K562 (cell line): ENCODE data around the gene AHI1. TPM values are rescaled to one million over a fixed set of nuclear protein-coding genes. Genes with fewer than 3 reads are reported as not detected.

Source experiments
- CEBPB ChIP-seq: fragments of 450-650 bp; IDR thresholded peaks from 2 replicates; pipeline ENCODE4 v1.6.1; 2016; ENCODE audit warnings: missing genetic modification characterization, missing compliant biosample characterization
- DIDO1 ChIP-seq: fragments of 450-650 bp; IDR thresholded peaks from 2 replicates; pipeline ENCODE4 v1.6.1; 2016; ENCODE audit warnings: low read depth, missing biosample characterization, missing genetic modification characterization
- DPF2 ChIP-seq: fragments of 450-650 bp; IDR thresholded peaks from 2 replicates; pipeline ENCODE4 v1.6.1; 2016
- FOXA1 ChIP-seq: fragments of 450-650 bp; IDR thresholded peaks from 2 replicates; pipeline ENCODE4 v1.6.1; 2016; ENCODE audit warnings: mild to moderate bottlenecking, borderline replicate concordance
- HDAC3 ChIP-seq: fragments of 450-650 bp; IDR thresholded peaks from 2 replicates; pipeline ENCODE4 v1.6.1; 2018; ENCODE audit warnings: borderline replicate concordance, mild to moderate bottlenecking, moderate library complexity; ENCODE audit not compliant: partially characterized antibody
- HNRNPK ChIP-seq: fragments of 200-400 bp; formaldehyde crosslinking; IDR thresholded peaks from one replicate; pipeline ENCODE4 v1.6.1; 2018; ENCODE audit warnings: mild to moderate bottlenecking, low read depth, low read length; ENCODE audit not compliant: poor library complexity, severe bottlenecking
- JUND ChIP-seq, 2 experiments: IDR thresholded peaks; 2 replicates in 1 of 2; 3 replicates in 1 of 2; pipeline ENCODE4 v1.6.1; 2011; ENCODE audit warnings: borderline replicate concordance in 2 of 2, low read depth in 2 of 2, low read length in 2 of 2, improper control_type of control experiment in 1 of 2, missing biosample characterization in 1 of 2, missing genetic modification characterization in 1 of 2, missing genetic modification reagents in 1 of 2
- KAT8 ChIP-seq: fragments of 450-650 bp; IDR thresholded peaks from 2 replicates; pipeline ENCODE4 v1.6.1; 2016; ENCODE audit warnings: low read depth, mild to moderate bottlenecking
- MCM5 ChIP-seq: fragments of 450-650 bp; IDR thresholded peaks from 2 replicates; pipeline ENCODE4 v1.6.1; 2016; ENCODE audit warnings: low read depth
- MCM7 ChIP-seq, 2 experiments: fragments of 450-650 bp; IDR thresholded peaks; 2 replicates each; pipeline ENCODE4 v1.6.1; 2016 to 2018
- MTA1 ChIP-seq: fragments of 450-650 bp; IDR thresholded peaks from 2 replicates; pipeline ENCODE4 v1.6.1; 2017; ENCODE audit warnings: borderline replicate concordance
- NCOA1 ChIP-seq: fragments of 450-650 bp; IDR thresholded peaks from 2 replicates; pipeline ENCODE4 v1.6.1; 2016; ENCODE audit warnings: low read depth
- NFRKB ChIP-seq: fragments of 450-650 bp; IDR thresholded peaks from 2 replicates; pipeline ENCODE4 v1.6.1; 2016; ENCODE audit warnings: low read depth
- PCBP2 ChIP-seq: fragments of 200-400 bp; formaldehyde crosslinking; IDR thresholded peaks from 2 replicates; pipeline ENCODE4 v1.6.1; 2018; ENCODE audit warnings: low read length, low read depth, mild to moderate bottlenecking, moderate library complexity; ENCODE audit not compliant: poor library complexity, severe bottlenecking
- SMARCA5 ChIP-seq: fragments of 450-650 bp; IDR thresholded peaks from 2 replicates; pipeline ENCODE4 v1.6.1; 2016
- STAT5A ChIP-seq: IDR thresholded peaks from 2 replicates; pipeline ENCODE4 v1.6.1; 2012; ENCODE audit warnings: low read length, inconsistent platforms, borderline replicate concordance
- STAT5B ChIP-seq: fragments of 250-450 bp; sonication (Bioruptor Pico); IDR thresholded peaks from 2 replicates; pipeline ENCODE4 v1.8.0; 2021; ENCODE audit warnings: mild to moderate bottlenecking, inconsistent platforms
- XRCC4 ChIP-seq: IDR thresholded peaks from one replicate; pipeline ENCODE4 v1.6.1; 2011; ENCODE audit not compliant: insufficient read depth, insufficient read length; ENCODE audit errors: extremely low read depth
- ZNF146 ChIP-seq: IDR thresholded peaks from one replicate; pipeline ENCODE4 v1.6.1; 2018; ENCODE audit warnings: missing compliant biosample characterization; ENCODE audit not compliant: unreplicated experiment
- ZNF551 ChIP-seq: fragments of 250-450 bp; sonication (Bioruptor Pico); IDR thresholded peaks from 2 replicates; pipeline ENCODE4 v1.5.0; 2021; ENCODE audit warnings: mild to moderate bottlenecking, moderate library complexity
- polyA plus RNA-seq, 8 experiments: library from polyadenylated mRNA; depleted of rRNA in 4 of 8; stranded (reverse) in 5 of 8; unstranded in 3 of 8; fragments of >200 nt; fragmentation: Nextera tagmentation in 2 of 8; fragmentation: Illumina TruSeq in 1 of 8; extraction: Ambion mirVana in 2 of 8; extraction: Trizol in 1 of 8; gene quantifications; 2 replicates each; pipeline versions ENCODE4 v1.2.1 to v1.2.3, GENCODE V29; 2011 to 2014; ENCODE audit warnings: inconsistent platforms in 1 of 8, missing spikeins in 1 of 8
- total RNA-seq, 7 experiments: library from RNA; depleted of rRNA in 6 of 7; stranded (reverse); fragments of >200 nt in 6 of 7; fragmentation: Illumina TruSeq in 2 of 7; extraction: Trizol in 2 of 7; gene quantifications; 2 replicates each; pipeline versions ENCODE4 v1.2.1 to v1.2.3, GENCODE V29; 2011 to 2021; ENCODE audit warnings: low replicate concordance in 1 of 7
- TF ChIP-seq, protein P1 (sequence below), 2 experiments: IDR thresholded peaks in 1 of 2; conservative IDR thresholded peaks in 1 of 2; 2 replicates each; pipeline ENCODE4 v1.6.1; 2016; ENCODE audit warnings: low read depth in 2 of 2, mild to moderate bottlenecking in 1 of 2, missing compliant biosample characterization in 1 of 2, missing genetic modification characterization in 1 of 2, moderate library complexity in 1 of 2
- TF ChIP-seq, protein P2 (sequence below), 2 experiments: fragments of 450-650 bp; IDR thresholded peaks; 2 replicates each; pipeline ENCODE4 v1.6.1; 2018; ENCODE audit warnings: mild to moderate bottlenecking in 2 of 2, low read depth in 1 of 2; ENCODE audit not compliant: partially characterized antibody in 2 of 2

The AHI1 gene
- total and polyA plus RNA-seq, 9 of the 15 experiments (the other 6 are each of a cell fraction or from before 2014, with no cell fraction given): 24.7 to 54.9 (median 32.2) TPM

DNA sequence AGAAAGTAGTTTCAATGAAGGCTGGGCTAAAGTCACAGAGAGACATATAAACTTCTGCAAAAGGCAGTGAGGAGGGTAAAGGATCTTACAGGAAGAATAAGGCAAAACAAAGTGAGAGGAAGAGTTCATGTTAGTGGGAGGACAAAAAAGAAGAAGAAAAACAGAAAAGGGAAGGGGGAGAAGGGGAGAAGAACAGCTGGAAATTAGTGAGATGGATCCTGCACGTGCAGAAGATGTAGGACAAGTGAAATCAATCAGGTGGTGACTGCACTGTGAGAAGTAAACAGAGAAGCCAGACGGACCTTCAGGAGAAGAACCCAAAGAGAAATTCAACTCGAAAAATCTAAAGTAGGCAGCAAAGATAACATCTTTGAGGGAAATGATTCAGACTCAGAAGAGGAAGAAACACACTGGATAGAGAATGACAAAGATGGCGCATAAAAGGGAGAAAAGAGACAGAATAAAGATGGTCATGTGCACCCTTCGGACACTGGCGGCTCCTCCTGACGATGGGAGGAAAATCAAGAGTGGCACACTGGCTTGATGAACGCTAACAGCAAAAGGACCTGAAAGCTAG is 210.5 kb downstream of the AHI1 start (continued):
- no peak for TF ChIP-seq ZNF146 (CRISPR knock-in tag)
- TF ChIP-seq DIDO1 (tag): no peak
- TF ChIP-seq STAT5A: no peak
- TF ChIP-seq NFRKB: peak; percentile 50; the same call in 1 of the 2 replicates
- TF ChIP-seq CEBPB (tag): no peak
- TF ChIP-seq DPF2: peak; percentile 72; the same call in 1 of the 2 replicates
- TF ChIP-seq MTA1: no peak
- TF ChIP-seq JUND (IDR thresholded peaks at IDR 0.05; ENCODE audit: borderline replicate concordance, low read depth, low read length): peak; percentile 48; the same call in 1 of the 2 replicates
- peak; percentile 16; the same call in 1 of the 3 replicates for TF ChIP-seq JUND (tag; IDR thresholded peaks at IDR 0.05; ENCODE audit: borderline replicate concordance, low read depth, low read length)
- TF ChIP-seq, protein P1, sequence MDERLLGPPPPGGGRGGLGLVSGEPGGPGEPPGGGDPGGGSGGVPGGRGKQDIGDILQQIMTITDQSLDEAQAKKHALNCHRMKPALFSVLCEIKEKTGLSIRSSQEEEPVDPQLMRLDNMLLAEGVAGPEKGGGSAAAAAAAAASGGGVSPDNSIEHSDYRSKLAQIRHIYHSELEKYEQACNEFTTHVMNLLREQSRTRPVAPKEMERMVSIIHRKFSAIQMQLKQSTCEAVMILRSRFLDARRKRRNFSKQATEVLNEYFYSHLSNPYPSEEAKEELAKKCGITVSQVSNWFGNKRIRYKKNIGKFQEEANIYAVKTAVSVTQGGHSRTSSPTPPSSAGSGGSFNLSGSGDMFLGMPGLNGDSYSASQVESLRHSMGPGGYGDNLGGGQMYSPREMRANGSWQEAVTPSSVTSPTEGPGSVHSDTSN (CRISPR knock-in tag; IDR thresholded peaks at IDR 0.05; ENCODE audit: low read depth): no peak
- TF ChIP-seq, protein P1 (tag; conservative IDR thresholded peaks at IDR 0.05; ENCODE audit: low read depth): no peak
- TF ChIP-seq PCBP2: no peak
- no peak for TF ChIP-seq HNRNPK
- TF ChIP-seq SMARCA5: peak; percentile 53; the same call in 1 of the 2 replicates
- no peak for TF ChIP-seq ZNF551 (CRISPR knock-in tag)
- TF ChIP-seq, protein P2, sequence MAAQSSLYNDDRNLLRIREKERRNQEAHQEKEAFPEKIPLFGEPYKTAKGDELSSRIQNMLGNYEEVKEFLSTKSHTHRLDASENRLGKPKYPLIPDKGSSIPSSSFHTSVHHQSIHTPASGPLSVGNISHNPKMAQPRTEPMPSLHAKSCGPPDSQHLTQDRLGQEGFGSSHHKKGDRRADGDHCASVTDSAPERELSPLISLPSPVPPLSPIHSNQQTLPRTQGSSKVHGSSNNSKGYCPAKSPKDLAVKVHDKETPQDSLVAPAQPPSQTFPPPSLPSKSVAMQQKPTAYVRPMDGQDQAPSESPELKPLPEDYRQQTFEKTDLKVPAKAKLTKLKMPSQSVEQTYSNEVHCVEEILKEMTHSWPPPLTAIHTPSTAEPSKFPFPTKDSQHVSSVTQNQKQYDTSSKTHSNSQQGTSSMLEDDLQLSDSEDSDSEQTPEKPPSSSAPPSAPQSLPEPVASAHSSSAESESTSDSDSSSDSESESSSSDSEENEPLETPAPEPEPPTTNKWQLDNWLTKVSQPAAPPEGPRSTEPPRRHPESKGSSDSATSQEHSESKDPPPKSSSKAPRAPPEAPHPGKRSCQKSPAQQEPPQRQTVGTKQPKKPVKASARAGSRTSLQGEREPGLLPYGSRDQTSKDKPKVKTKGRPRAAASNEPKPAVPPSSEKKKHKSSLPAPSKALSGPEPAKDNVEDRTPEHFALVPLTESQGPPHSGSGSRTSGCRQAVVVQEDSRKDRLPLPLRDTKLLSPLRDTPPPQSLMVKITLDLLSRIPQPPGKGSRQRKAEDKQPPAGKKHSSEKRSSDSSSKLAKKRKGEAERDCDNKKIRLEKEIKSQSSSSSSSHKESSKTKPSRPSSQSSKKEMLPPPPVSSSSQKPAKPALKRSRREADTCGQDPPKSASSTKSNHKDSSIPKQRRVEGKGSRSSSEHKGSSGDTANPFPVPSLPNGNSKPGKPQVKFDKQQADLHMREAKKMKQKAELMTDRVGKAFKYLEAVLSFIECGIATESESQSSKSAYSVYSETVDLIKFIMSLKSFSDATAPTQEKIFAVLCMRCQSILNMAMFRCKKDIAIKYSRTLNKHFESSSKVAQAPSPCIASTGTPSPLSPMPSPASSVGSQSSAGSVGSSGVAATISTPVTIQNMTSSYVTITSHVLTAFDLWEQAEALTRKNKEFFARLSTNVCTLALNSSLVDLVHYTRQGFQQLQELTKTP (IDR thresholded peaks at IDR 0.05; ENCODE audit: low read depth in 1 of 2, partially characterized antibody in 2 of 2): peak in 1 of 2 experiments; percentile 23
- TF ChIP-seq MCM5: no peak
- TF ChIP-seq MCM7 (IDR thresholded peaks at IDR 0.05): no peak
- no peak for TF ChIP-seq KAT8
- no peak for TF ChIP-seq HDAC3
- TF ChIP-seq STAT5B (CRISPR knock-in tag): no peak
- no peak for TF ChIP-seq XRCC4
- TF ChIP-seq NCOA1: no peak
- TF ChIP-seq FOXA1: no peak
